Body of pancreas (tissue), 4 donors: ENCODE results near the gene CAMK1D.

ENCODE experiments used
- CTCF ChIP-seq, 7 experiments: fragments of 450-650 bp in 4 of 7; fragments of 200-600 bp in 3 of 7; sonication (generic) in 3 of 7; IDR thresholded peaks; one replicate each; pipeline ENCODE4 v1.5.1; 2016 to 2019; ENCODE audit warnings: antibody characterized with exemption in 7 of 7
- POLR2A ChIP-seq, 3 donors: fragments of 450-650 bp; IDR thresholded peaks; one replicate each; pipeline ENCODE4 v1.6.1; 2016; ENCODE audit warnings: antibody characterized with exemption in 3 of 3, mild to moderate bottlenecking in 2 of 3

GRCh38 chr10:12466704-12467305 is 117.5 kb downstream of the CAMK1D start:
- TF ChIP-seq POLR2A (IDR thresholded peaks at IDR 0.05): no peak
- no peak for TF ChIP-seq CTCF (IDR thresholded peaks at IDR 0.05)
